CD1c-positive myeloid dendritic cell (primary cell): ENCODE results near the gene PLEKHH1.
A peak's percentile ranks its signal among the peaks of the same experiment; 100 is the strongest.

ENCODE experiments used
- DNase-seq: peaks from one replicate; pipeline ENCODE4 v3.0.0-alpha.2; 2016; ENCODE audit errors: extremely low spot score

The PLEKHH1 gene

GRCh38 chr14:67532998-67533753, at the start of gene PLEKHH1:
PLEKHH1 (plus strand) TSS chr14:67533290; CDS start chr14:67541868, 8,578 bp downstream.
- DNase-seq, result peak; percentile 83

GRCh38 chr14:67483579-67484285, 49.4 kb upstream of the PLEKHH1 start:
- no peak for DNase-seq

GRCh38 chr14:67485501-67486095, 47.5 kb upstream of the PLEKHH1 start:
- DNase-seq, result no peak

- no peak for DNase-seq
These were observed 46.2 kb upstream of the PLEKHH1 start for GRCh38 chr14:67486890-67487289.

DNA sequence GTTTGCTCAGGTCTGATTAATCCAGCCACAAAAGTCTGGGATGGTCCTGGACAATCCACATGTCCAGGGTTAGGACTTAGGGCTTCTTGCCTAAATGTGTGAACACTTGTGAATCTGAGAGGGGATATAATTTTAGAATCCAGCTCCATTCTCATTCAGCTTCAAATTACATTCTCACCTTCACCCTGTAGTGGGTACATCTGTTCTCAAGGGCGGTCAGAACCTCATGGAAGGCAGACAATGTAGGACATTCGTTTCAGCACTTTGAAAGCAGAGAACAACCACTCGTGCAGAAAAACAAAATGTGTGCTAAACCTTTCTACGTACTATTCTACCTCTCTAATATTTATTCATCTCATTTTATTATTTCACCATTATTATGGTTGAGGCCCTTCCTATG, 45.8 kb upstream of the PLEKHH1 start:
- DNase-seq, result no peak

DNA sequence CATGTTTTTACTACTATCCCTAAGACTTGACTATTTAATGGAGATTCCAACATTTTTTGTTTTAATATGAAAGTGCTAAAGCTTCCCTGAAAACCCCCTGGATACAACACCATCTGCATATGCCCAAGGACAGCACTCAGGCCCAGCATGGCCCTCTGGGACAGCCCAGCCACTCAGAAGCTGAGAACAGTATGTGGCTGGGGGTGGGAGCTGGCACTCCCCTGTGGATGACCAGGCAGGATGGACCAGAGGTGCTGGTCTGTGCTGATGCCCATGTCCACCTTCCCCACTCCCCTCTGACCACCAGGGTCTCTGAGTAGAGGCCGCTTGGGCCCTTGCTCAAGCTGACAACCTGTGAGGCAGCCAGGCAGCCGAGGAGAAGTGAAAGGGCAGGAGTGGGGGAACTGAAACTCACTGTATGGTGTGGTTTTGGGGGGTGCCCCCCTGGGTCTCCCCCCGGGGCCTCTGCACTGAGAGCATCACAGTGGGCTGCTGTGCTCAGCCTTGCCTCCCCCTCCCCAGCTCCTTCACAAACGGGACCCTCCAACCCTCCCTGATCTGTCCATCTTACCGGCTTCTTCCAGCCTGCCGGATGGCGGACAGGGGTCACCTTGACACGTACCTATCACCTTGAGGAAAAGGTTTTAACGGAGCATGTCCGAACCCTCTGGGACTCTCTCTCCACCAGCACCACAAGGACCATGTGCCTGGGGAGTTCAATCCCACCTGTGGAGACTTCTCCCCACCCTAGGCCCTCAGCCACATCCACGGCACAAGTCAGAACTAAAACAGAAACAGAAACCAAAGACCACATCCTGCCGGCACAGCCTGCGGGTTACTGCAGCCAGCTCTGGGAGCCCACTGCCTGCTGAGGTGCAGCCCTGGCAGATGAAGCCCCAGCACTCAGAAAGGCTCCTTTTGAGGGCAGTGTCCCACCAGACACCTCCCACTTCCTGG, 44.9 kb upstream of the PLEKHH1 start, which contains the start of gene TMEM229B:
TMEM229B (minus strand) TSS at position 785 of the 957 bp plus-strand sequence. CDS start 14,798 bp downstream, outside the sequence.
- peak; percentile 73 for DNase-seq

DNA sequence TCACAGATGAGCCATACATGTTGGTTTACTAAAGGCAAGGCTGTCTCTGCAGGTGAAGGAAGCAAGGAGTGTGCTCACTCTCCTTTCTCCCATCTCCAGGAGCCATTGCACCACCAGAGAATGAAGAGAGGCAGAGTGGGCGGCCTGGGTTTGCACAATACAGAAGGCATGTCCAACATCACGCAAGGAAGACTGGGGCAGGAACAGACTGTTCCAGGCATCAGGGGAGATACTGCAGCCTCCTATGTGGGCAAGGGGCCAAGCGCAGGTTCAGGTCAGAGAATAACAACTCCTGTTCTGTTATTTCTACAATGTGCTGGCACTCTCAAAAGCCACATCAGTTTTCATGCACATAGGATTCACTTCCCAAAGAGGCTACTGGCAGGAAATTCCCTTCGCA, 42.9 kb upstream of the PLEKHH1 start:
- peak; percentile 57 for DNase-seq

DNA sequence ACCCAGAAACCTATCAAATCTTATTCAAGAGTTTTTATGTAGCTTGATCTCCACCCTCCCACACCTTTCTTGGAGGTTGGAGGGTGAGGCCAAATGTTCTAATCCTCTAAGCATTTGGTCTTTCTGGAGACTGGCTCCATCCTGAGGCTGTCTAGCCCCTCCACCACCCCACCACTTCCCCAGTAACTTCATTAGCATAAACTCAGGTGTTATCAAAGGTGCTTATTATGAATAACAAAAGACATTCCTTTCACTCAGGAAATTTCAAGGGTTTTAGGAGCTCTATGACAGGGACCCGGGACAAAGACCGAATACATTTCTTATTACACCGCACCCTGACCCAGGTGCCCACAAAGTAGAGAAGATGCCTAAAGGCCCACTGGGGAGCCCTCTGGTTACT, 41.8 kb upstream of the PLEKHH1 start:
- DNase-seq, result no peak

DNA sequence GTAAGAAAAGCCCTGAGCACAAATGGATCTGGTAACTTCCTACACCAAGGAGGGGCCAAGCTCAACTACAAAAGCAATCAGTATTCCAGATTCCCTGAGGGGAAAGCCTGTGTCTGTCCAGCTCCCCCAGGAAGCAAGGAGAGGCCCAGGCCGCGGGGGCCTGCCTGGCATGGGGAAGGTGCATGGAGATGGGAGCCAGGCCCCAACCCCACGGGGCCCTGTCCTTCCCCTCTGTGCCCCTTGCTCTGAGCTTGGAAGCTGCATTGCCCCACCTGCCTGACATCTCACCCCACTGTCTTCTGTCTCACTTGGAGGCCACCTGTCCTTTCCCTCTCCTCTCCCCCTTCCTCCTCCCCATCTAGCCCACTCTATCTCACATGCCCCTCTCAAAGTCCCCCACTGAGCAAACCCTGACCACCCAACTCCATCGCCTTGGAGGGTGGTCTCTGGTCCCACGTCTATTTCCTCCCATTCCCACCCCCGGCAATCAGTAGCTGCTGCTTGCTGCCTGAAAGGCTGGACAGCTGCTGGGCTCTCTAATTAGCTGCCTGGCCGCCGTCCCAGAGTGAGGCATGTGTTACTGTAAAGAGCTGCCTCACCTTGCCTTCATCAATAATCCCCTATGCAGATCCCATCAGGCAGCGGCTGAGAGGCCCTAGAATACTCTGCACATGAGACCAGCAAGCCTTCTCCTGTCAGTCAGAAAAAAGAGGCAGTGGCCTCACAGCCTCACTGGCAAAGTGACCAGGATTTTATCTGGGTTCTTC, 41.2 kb upstream of the PLEKHH1 start:
- no peak for DNase-seq

- DNase-seq, result no peak
These were observed 40.6 kb upstream of the PLEKHH1 start for GRCh38 chr14:67492538-67492937.

DNA sequence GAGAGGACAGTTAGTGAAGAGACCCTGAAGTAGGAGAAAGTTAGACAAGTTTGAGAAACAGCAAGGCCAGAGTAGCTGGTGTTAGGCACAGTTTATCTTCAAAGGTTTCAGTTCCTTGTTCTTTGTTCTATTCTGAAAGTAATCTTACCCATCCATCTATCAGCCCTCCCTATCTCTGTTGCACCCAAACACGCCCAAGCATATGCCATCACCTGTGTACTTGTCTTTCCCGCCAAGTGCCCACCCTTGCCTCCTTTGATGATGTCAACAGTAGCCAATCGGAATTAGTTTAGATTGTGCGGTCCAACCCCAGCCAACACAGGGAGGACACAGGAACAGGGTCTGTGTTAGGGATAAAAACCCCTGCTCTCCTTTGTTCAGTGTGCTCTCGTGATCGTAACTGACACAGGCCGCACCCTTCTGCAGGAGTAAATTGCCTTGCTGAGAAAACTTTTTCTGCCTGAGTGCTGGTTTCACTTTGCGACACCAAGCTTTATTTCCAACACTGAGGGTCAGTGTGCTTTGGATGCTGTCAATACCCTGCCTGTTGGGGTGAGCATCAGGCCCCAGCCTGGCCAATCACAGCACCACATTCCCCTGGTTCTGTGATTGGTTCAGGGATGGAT, 39.9 kb upstream of the PLEKHH1 start:
- DNase-seq, result no peak

DNA sequence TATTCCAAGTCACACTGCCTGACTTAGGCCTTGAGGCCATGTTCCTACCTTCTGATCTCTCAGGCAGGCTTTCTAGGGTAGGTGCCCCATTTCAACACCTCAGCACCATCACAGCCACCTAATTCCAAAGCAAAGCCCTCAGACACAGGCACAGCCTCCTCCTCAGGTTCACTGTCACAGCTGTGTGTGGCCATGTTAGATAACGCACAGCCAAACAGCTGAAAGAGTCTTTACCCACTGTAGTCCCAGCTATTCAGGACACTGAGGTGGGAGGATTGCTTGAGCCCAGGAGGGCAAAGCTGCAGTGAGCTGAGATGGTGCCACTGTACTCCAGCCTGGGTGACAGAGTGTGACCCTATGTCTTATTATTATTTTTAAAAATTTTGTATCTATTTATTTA, 37.3 kb upstream of the PLEKHH1 start:
- no peak for DNase-seq

GRCh38 chr14:67497216-67497615, 35.9 kb upstream of the PLEKHH1 start:
- no peak for DNase-seq

- no peak for DNase-seq
These were observed 35.4 kb upstream of the PLEKHH1 start for GRCh38 chr14:67497716-67498115.

GRCh38 chr14:67500981-67501380, 32.1 kb upstream of the PLEKHH1 start:
- DNase-seq, result no peak

DNA sequence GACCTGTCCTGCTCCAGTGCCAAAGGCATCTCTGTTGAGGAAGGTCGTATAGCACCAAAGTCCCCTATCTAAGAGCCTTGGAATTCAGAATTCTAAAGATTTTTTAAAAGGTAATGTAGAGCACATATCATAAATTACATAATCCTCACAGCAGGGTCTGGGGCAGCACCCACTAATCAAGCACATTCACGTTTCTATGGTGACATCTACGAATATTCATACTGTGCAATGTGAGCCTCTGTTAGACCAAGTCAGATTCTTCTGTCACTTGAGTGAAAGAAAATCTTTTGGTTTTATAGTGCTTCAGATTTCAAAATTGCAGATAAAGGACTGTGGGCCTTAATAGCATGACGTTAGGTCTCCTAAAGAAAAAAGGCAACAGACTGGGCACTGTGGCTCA, 31.4 kb upstream of the PLEKHH1 start:
- DNase-seq, result no peak

GRCh38 chr14:67502867-67503266, 30.2 kb upstream of the PLEKHH1 start:
- DNase-seq, result no peak

DNA sequence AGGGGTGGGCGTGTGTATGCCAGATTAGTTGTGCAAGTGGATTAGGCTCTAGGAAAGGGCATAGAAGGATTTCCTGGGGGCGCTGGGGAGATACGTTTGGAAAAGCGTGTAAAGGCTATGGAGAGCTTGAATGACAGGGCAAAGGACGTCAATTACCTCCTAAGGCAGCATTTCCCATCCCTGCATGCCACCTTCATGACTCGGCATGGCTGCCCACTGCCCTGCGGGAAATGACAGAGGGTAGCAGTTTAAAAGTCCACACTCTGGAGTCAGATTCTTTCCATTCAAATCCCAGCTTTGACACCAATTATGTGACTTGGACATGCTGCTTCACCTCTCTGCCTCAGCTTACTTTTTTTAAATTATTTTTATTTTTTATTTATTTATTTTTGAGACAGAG, 29.8 kb upstream of the PLEKHH1 start:
- no peak for DNase-seq

DNA sequence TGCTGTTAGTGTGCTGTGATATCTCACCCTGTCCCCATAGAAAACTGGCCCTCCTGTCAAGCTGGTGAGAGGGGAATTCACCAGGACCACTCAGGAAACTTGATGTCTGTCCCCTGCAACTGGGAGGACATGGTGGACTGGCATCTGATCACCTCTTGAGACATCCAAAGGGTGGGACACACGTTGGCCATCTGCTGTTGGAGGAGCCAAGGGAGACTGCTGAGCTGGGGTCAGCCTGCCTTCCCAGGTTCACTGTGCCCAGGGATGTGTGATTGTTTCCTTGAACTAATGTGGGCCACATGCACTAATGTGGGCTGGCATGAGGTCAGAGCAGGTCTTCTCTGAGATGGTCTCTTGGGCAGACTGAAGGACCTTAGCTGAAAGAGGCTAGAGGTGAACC, 27.8 kb upstream of the PLEKHH1 start:
- no peak for DNase-seq

DNA sequence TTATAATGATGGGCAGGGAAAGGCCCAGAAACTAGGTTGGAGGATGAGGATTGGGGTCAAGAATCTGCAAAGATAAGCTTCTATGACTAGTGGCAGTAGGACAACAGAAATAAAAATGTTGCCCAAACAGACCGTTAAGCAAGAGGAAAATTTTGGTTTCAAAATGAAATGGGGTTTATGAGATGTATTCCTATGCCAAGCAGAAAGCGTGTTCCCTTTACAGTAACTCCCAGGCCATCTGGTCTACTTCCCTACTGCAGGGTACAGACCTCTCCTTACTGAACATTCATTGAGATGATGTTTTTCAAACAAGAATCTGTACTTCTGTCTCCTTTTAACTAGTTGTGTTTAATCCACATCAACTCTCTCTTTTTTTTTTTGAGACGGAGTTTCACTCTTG, 24.1 kb upstream of the PLEKHH1 start:
- DNase-seq, result peak; percentile 26
